Activated CD4-positive, alpha-beta T cell treated with anti-CD3 and anti-CD28 coated beads for 4 hours (primary cell): ENCODE results near the gene MGAT3.
"Not testable (repeated sequence)": the region's sequence is repeated elsewhere in the genome, so short reads cannot be mapped to it uniquely, and the experiment has no call there.

Source experiments
- DNase-seq, 2 donors: peaks; one replicate each; pipeline ENCODE4 v3.0.0-alpha.2; 2020

MGAT3 gene, protein sequence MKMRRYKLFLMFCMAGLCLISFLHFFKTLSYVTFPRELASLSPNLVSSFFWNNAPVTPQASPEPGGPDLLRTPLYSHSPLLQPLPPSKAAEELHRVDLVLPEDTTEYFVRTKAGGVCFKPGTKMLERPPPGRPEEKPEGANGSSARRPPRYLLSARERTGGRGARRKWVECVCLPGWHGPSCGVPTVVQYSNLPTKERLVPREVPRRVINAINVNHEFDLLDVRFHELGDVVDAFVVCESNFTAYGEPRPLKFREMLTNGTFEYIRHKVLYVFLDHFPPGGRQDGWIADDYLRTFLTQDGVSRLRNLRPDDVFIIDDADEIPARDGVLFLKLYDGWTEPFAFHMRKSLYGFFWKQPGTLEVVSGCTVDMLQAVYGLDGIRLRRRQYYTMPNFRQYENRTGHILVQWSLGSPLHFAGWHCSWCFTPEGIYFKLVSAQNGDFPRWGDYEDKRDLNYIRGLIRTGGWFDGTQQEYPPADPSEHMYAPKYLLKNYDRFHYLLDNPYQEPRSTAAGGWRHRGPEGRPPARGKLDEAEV

DNA sequence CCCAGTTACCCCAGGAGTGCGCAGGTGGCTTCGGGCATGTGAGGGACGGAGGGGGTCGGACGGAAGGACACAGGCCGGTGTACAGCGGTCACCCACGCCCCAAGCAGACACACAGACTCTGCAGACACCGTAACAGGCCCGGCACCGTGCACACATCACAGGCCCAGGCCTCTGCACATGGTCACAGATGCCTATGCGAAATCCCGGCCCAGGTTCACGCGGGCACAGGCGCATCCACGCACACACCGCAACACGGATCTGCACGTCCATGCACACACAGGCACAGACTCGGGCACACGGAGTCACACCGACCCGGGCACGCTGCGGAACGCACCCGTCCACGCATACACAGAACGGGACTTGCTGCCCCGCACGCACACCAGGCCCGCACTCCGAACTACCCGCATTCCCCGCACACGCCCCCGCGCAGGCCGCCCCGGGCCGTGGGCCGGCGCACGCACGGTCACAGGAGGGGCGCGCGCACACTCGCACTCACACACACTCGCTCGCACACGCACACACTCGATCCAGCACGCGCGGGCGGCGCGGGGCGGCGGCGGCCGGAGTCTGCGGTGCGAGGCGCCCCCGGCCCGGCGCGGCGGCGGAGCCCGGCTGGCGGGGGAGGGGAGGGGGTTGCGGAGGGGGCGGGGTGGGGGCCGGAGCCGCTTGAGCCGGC, at the start of gene MGAT3:
Gene MGAT3 (plus strand): TSS at position 491 of the 676 bp plus-strand sequence. CDS start 30,336 bp downstream, outside the sequence.
- DNase-seq, result no peak

DNA sequence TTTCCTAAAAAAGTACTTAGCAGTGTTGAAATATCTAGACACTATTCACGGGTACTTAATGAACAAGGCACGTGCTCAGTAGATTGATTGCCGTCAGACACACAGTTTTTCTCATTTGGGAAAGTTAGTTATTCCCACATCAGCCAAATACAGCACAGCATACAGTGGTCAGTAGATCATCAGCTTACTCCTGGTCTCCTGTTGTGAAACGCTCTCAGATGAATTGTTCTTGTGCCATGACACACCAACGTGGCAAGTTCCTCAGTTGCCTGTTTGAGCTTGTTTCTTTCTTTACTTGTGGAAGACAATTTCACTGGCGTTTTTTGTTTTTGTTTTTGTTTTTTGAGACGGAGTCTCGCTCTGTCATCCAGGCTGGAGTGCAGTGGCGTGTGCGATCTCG, 48.6 kb upstream of the MGAT3 start:
- DNase-seq, result no peak

DNA sequence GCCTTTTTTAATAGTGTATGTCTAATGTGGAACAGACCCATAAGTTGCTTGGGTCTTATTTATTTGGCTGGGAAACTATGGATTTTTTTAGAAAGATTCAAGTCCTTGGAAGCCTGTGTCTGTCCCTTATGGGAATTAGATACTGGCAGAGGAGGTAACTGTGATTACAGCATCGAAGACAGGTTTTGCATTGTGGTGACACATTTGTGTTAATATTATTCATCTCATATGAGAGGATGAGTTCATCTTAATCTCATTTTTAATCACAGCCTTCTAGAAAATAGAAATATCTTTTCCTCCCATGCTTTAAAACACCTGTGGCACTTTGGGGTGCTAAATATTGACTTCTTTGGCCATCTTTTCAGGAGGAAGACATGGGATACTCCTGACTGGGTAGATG, 48.0 kb upstream of the MGAT3 start:
- no peak for DNase-seq

DNA sequence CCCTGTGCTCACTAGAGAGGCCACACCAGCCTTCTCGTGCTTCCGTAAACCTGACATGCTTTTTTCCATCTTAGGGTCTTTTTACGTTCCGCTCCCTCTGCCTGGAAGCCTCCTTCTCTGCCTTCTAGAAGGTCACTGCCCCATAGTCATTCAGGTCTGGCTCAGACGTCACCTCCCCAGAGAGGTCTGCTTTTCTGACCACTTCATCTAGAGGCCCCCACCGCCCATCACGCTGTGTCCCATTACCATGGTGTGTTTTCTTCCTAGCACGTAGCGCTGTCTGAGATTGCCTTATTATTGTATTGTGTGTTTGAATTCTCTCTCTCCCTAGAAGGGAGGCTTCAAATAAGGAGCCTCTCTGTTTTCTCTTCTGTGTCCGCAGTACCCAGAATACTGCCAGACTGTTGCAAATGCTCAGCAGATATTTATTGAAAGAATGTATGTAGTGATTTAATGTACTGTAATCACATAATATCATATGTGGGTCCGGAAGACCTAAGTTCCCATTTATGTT, 47.2 kb upstream of the MGAT3 start:
- no peak for DNase-seq

DNA sequence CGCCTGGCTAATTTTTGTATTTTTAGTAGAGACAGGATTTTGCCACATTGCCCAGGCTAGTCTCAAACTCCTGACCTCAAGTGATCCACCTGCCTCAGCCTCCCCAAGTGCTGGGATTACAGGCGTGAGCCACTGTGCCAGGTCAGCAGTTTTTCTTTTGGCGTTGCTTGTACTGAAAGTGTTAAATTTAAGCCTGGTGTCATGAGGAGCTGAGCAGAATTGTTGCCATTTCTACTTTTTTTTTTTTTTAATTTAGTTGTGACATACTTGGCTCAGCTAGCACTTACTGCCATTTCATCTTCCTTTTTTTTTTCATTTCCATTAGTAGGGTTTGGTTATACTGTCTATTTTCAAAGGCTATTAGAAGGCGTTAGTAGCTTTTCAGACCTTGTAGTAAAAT, 46.5 kb upstream of the MGAT3 start:
- no peak for DNase-seq

DNA sequence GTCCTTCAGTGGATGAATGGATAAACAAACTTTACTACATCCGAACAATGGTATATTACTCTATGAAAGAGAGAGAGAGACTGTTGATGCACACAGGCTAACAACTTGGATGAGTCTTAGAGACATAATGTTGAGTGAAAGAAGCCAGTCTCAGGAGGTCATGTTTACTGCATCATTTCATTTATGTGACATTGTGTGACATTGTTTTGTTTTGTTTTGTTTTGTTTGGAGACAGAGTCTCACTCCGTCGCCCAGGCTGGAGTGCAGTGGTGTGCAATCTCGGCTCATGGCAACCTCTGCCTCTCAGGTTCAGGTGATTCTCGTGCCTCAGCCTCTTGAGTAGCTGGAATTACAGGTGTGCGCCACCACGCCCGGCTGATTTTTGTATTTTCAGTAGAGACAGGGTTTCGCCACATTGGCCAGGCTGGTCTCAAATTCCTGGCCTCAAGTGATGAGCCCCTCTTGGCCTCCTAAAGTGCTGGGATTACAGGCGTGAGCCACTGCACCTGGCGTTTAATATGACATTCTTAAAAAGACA, 44.9 kb upstream of the MGAT3 start:
- not testable (repeated sequence) for DNase-seq

DNA sequence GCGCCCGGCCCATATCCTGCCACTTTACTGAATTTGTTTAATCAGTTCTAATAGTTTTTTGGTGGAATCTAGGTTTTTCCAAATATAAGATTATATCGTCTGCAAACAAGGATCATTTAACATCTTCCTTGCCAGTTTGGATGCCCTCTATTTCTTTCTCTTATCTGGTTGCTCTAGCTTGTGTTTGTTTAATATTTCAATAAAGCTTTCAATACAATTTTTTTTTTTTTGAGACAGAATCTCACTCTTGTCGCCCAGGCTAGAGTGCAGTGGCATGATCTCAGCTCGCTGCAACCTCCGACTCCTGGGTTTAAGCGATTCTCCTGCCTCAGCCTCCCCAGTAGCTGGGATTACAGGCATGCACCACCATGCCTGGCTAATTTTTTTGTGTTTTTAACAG, 43.6 kb upstream of the MGAT3 start:
- not testable (repeated sequence) for DNase-seq

DNA sequence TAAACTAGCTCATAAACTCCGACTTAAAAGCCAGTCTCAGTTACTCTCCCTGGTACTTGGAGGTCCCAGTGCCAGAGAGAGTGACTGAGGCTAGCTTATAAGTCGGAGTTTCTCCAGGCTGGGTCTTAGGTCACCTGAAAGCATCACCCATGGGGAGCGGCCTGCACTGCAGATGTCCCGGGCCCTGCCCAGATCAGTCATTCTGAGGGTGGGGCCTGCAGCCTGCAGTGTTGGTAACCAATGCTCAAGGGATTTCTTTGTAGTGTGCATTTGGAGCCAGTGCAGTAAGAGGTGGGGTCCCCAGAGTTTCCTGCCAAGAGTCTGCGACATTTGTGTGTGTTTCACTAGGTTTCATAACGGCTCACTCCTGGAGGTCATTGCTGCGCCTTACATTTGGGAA, 42.4 kb upstream of the MGAT3 start:
- DNase-seq, result no peak

DNA sequence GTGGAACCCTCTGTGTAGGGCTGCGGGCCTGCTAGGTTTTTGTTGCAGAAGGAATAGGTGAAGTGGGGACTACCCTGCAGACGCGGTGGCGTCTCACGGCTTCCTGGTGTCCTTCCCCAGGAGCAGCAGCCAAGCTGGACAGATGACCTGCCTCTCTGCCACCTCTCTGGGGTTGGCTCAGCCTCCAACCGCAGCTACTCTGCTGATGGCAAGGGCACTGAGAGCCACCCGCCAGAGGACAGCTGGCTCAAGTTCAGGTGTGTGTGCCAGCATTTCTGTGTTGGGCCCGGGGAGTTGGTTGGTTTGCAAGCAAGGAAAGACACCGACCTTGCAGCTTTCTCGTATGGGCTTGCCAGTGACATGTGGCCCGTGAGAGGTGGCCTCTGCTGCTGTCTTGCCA, 41.9 kb upstream of the MGAT3 start:
- DNase-seq, result no peak

DNA sequence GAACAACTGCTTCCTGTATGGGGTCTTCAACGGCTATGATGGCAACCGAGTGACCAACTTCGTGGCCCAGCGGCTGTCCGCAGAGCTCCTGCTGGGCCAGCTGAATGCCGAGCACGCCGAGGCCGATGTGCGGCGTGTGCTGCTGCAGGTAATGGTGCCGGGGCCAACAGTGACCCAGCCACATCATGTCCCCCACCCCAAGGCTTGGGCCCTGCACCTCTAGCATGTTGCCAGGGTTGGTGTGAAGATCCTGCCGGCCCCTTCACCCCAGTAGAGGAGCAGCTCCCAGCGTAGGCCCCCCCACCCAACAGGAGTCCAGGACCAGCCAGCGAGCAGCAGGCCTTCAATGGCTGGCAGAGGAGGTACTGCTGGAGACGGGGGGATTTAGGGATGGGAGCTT, 41.3 kb upstream of the MGAT3 start:
- no peak for DNase-seq

DNA sequence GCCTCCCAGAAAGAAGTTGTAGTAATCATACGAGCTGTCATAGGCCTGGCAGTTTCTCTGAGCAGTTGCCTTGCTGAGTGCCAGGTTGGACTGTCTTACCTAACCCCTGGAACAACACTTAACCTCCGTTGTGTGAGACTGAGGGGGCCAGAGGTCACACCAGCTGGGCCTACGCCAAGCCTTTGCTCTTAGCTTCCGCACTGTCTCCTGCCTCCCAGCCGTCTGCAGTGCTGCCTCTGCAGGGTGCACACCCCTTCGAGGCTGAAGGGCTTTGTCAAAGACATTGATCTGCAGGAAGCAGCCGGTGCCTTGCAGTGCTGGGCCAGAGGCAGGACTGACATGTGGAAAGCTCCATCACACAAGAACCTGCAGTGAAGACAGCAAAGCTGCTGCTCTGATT, 40.5 kb upstream of the MGAT3 start:
- no peak for DNase-seq

DNA sequence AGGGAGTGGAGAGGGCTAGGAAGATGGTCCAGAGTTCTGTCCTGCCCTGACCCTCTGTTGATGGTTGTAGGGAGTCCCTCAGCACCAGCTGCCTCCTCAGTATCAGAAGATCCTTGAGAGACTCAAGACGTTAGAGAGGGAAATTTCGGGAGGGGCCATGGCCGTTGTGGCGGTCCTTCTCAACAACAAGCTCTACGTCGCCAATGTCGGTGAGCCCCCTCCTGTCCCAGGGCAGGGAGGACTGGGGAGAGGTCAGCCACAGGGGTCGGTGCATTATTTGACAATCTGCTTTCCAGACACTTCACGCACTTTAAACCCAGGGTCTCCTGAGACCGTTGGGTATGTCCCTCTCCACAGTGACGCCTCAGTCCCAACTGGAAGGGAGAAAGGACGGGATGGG, 39.2 kb upstream of the MGAT3 start:
- DNase-seq, result no peak

DNA sequence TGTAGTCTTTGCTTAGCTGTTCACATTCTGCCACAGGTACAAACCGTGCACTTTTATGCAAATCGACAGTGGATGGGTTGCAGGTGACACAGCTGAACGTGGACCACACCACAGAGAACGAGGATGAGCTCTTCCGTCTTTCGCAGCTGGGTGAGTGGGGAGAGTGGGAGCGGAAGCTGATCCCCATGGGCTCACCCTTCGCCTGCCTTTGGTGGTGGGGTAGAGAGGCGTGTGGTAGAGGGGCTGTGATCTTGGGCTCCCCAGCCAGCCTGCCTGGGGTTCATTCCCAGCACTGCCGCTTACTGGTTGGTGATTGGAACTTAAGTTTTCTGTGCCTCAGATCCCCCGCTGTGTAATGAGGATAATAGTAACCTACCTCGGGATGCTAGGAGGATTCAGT, 38.1 kb upstream of the MGAT3 start:
- DNase-seq, result no peak

DNA sequence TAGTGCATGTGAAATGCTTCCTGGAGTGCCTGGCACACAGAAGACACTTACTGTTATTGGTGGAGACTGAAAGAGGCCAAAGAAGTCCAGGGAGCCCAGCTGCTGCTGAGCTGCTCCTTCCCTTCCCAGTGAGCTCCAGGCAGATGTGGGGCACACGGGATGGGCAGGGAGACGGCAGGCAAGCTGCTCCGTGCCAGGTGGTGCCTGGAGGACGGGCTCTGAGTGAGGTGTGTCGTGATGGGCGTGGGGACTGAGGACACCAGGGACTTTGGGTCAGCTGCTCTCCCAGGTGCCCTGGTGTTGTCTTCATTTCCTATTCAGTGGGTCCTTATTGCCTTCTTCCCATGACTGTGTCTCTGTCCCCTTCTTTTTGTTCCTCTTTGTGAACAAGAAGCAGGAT, 37.7 kb upstream of the MGAT3 start:
- no peak for DNase-seq

DNA sequence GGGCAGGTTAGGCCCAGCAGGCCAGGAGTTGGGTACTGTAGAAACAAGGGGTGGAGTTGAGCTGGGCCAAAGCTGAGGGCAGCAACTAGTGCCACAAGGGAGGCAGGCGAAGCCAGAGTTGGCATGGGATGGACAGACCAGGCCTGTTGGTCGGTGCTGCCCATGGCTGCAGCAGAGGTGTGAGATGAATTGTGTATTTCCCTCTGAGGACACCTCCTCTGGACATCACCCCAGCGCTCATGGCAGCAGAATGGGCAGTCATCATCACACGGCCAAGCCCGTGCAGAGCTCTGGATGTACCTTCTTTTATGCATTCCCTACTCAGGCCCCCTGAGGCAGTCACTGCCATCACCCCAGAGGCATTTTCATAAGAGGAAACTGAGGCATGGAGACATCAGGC, 36.9 kb upstream of the MGAT3 start:
- DNase-seq, result no peak

DNA sequence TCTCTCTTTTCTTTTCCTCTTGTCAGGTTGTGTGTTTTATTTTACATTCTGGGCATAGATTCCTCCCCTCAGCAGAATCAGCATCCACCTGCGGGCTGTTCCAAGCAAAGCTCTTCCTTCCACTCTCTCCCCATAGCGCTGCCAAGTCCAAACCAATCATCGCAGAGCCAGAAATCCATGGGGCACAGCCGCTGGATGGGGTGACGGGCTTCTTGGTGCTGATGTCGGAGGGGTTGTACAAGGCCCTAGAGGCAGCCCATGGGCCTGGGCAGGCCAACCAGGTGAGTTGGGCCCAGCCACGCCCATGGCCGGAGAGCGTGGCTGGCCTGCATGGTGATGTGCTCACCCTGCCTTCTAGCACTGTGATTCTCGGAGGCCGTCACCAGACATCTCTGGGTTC, 35.1 kb upstream of the MGAT3 start:
- DNase-seq, result no peak

DNA sequence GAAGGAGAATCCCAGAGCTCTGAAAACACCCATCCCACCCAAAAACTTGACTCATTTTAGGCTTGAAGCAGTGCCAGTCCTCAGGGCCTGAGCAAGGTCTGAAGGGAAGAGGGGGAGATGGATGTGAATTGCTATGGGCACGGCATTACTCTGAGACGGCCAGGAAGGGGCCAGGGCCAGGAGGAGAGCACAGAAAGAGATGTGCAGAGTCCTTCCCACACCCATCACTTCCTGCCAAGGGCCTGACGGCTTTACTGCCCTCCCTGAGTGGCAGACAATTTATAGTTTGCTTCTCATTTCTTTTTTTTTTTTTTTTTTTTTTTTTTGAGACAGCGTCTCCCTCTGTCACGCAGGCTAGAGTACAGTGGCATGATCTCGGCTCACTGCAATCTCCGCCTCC, 34.7 kb upstream of the MGAT3 start:
- DNase-seq, result no peak

DNA sequence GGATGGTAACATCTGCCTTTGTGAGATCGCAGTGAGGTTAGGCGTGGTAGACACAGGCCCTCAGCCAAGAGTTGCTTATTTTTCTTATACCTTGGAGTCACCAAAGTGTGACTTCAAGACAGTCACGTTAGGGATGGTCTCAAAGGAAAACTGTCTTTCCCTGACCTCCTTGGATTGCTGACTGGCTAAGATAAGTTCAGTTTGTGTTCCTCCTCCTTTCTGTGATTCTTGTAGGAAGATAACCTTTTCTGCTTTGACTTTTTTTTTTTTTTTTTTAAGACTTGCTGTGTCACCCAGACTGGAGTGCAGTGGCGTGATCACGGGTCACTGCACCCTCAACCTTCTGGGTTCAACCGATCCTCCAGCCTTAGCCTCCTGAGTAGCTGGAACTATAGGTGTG, 34.1 kb upstream of the MGAT3 start:
- no peak for DNase-seq

DNA sequence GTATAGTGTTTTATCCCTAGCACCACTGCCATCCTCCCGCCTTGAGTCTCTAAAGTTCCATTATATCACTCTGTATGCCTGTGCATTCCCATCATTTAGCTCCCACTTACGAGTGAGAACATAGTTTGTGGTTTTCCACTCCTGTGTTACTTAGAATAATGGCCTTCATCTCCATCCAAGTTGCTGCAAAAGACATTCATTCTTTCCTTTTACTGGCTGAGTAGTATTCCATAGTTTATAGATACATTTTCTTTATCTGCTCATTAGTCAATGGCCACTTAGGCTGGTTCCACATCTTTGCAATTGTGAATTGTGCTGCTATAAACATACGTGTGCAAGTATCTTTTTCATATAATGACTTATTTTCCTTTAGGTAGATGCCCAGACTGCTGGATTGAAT, 32.8 kb upstream of the MGAT3 start:
- DNase-seq, result no peak

DNA sequence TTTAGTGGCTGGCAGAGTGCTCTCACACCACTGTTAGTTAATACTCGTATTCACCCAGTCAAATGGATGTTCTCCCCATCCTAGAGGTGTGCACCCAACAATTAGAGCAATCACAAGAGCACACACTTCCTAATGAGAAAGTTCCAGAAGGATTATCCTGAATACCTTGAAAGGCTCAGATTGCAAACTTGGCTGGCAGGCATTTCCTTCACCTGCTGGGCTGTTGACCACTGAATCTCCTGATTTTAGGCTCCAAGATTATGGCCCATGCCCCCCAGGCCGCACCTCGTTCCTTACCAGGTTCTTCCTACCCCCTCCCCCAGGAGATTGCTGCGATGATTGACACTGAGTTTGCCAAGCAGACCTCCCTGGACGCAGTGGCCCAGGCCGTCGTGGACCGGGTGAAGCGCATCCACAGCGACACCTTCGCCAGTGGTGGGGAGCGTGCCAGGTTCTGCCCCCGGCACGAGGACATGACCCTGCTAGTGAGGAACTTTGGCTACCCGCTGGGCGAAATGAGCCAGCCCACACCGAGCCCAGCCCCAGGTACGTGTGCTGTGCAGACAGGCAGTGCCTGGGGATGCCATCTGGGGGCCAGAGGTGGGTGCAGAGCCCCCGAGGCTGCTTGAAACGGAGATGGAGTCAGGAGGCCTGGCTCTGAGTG, 30.3 kb upstream of the MGAT3 start:
- DNase-seq, result no peak

DNA sequence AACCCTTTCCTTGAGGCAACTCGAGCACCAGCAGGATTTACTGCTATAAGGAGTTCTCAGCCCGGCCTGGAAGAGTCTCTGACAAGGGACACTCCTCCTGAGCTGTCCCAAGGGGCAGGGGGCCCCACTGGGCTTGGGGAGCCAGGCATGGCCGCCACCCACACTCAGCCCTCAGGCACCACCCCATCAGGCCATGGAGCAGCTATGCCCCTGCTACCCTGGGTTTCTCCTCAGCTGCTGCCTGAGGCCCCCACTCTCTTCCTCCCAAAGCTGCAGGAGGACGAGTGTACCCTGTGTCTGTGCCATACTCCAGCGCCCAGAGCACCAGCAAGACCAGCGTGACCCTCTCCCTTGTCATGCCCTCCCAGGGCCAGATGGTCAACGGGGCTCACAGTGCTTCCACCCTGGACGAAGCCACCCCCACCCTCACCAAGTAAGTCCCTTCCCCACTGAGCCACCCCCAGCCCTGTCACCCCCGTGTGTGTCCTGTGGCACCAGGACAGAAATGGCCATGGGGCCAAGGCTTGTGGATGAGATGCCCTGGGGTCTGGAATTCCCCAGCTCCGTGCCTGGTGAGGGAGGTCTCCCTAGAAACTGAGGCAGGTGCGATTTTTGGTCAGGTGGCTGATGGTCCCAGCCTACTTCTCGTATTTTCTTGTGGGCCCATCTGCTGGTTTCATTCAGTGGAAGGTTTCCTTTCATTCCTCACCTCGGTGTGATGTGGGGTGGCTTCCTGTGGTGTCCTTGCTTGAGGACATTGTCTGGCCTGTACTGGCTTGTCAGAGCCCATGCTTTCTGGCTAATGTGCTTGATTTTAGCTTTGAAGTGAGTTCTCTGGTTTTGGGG, 28.8 kb upstream of the MGAT3 start:
- no peak for DNase-seq

DNA sequence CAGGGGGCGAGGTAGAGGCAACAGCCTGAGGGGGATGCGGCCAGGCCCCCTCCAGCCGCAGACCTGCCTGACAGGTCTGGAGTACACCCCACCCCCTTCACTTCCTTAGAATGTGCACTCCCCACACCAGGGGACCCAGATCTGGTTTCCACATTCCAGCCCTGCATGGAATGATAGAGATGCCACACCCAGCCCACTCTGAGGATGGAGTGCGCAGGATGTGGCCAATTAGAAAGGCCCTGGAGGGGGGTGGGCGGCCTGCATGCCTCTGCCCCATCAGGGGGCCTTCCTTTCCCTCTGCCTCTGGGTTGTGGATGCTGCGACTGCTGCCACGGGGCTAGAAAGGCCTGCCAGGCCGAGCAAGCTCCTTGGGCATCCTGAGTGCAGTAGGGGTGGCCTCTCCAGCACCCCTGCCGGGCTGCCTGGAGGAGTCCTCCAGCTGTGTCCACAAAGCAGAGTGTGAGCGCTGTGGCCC, 28.2 kb upstream of the MGAT3 start:
- no peak for DNase-seq
